CD14-positive monocyte (primary cell): ENCODE measurements around the gene CLTCL1. TPM values are rescaled to one million over a fixed set of nuclear protein-coding genes. Genes with fewer than 3 reads are reported as not detected.
A peak's percentile ranks its signal among the peaks of the same experiment; 100 is the strongest.

Experiments
- DNase-seq, 3 donors: peaks; one replicate each; pipeline ENCODE4 v3.0.0-alpha.2; 2011 to 2022
- H2AFZ ChIP-seq: 2 replicates; pipeline ENCODE4 v1.6.0; 2012; ENCODE audit warnings: mild to moderate bottlenecking, low read depth, low read length, inconsistent platforms; ENCODE audit not compliant: insufficient read depth, poor library complexity, severe bottlenecking
- H3K27ac ChIP-seq, 2 donors: 1 replicate in 1 of 2; 2 replicates in 1 of 2; pipeline ENCODE4 v1.5.1; 2012 to 2013; ENCODE audit warnings: low read length in 2 of 2, control low read depth in 1 of 2, inconsistent platforms in 1 of 2, low read depth in 1 of 2, mild to moderate bottlenecking in 1 of 2
- H3K27me3 ChIP-seq, 2 donors: one replicate each; pipeline versions ENCODE4 v1.6.0 to v1.6.1; 2011 to 2013; ENCODE audit warnings: low read length in 2 of 2; ENCODE audit not compliant: control insufficient read depth in 2 of 2, insufficient read depth in 2 of 2
- H3K36me3 ChIP-seq, 2 donors: replicated peaks in 1 of 2; 1 replicate in 1 of 2; 2 replicates in 1 of 2; pipeline versions ENCODE4 v1.5.1 to v1.6.1; 2012 to 2013; ENCODE audit warnings: low read length in 2 of 2, control low read depth in 1 of 2, inconsistent platforms in 1 of 2, mild to moderate bottlenecking in 1 of 2; ENCODE audit not compliant: insufficient read depth in 2 of 2, control insufficient read depth in 1 of 2
- H3K4me1 ChIP-seq, 2 donors: 1 replicate in 1 of 2; 2 replicates in 1 of 2; pipeline versions ENCODE4 v1.5.1 to v1.6.1; 2012 to 2013; ENCODE audit warnings: low read length in 2 of 2, control low read depth in 1 of 2, inconsistent platforms in 1 of 2, mild to moderate bottlenecking in 1 of 2, moderate library complexity in 1 of 2; ENCODE audit not compliant: insufficient read depth in 2 of 2, control insufficient read depth in 1 of 2
- H3K4me2 ChIP-seq: replicated peaks from 2 replicates; pipeline ENCODE3; 2012; ENCODE audit warnings: low read length, moderate library complexity, mild to moderate bottlenecking; ENCODE audit not compliant: poor library complexity, severe bottlenecking; ENCODE audit errors: extremely low read depth
- H3K4me3 ChIP-seq, 3 experiments: fragments of 200-600 bp in 1 of 3; sonication (generic) in 1 of 3; replicated peaks in 1 of 3; 1 replicate in 2 of 3; 2 replicates in 1 of 3; pipeline ENCODE4 v1.5.1; 2011 to 2013; ENCODE audit warnings: low read length in 3 of 3, mild to moderate bottlenecking in 3 of 3, control low read depth in 2 of 3, low read depth in 2 of 3, inconsistent platforms in 1 of 3, moderate library complexity in 1 of 3
- H3K79me2 ChIP-seq: 2 replicates; pipeline ENCODE4 v1.6.0; 2012; ENCODE audit warnings: mild to moderate bottlenecking, control low read depth, inconsistent platforms, low read length, moderate library complexity; ENCODE audit not compliant: insufficient read depth
- H3K9ac ChIP-seq: 2 replicates; pipeline ENCODE4 v1.6.0; 2017; ENCODE audit warnings: low read length, mild to moderate bottlenecking; ENCODE audit not compliant: insufficient read depth, poor library complexity, severe bottlenecking
- H3K9me3 ChIP-seq, 2 donors: replicated peaks in 1 of 2; 1 replicate in 1 of 2; 2 replicates in 1 of 2; pipeline versions ENCODE4 v1.5.1 to v1.6.1; 2012 to 2013; ENCODE audit warnings: low read length in 2 of 2, control low read depth in 1 of 2; ENCODE audit not compliant: control insufficient read depth in 1 of 2, insufficient read depth in 1 of 2
- H4K20me1 ChIP-seq: 2 replicates; pipeline ENCODE4 v1.6.0; 2012; ENCODE audit warnings: mild to moderate bottlenecking, low read length, control low read depth, moderate library complexity; ENCODE audit not compliant: insufficient read depth
- H3K27ac Mint-ChIP-seq, 7 donors: one replicate each; pipeline ENCODE4 v1.8.0; 2020; ENCODE audit warnings: mild to moderate bottlenecking in 7 of 7, mixed read lengths in 7 of 7, moderate library complexity in 6 of 7, inconsistent platforms in 2 of 7
- H3K27me3 Mint-ChIP-seq, 3 donors: one replicate each; pipeline ENCODE4 v1.8.0; 2021 to 2022; ENCODE audit warnings: low read depth in 3 of 3, mild to moderate bottlenecking in 3 of 3, mixed read lengths in 3 of 3, moderate library complexity in 3 of 3, inconsistent platforms in 1 of 3
- H3K36me3 Mint-ChIP-seq, 2 donors: one replicate each; pipeline ENCODE4 v1.8.0; 2020; ENCODE audit warnings: mixed read lengths in 2 of 2, inconsistent platforms in 1 of 2, mild to moderate bottlenecking in 1 of 2
- H3K4me1 Mint-ChIP-seq: one replicate; pipeline ENCODE4 v1.8.0; 2020; ENCODE audit warnings: mild to moderate bottlenecking, mixed read lengths
- H3K4me3 Mint-ChIP-seq, 2 donors: one replicate each; pipeline ENCODE4 v1.8.0; 2020; ENCODE audit warnings: mild to moderate bottlenecking in 2 of 2, mixed read lengths in 2 of 2, moderate library complexity in 1 of 2
- H3K9me3 Mint-ChIP-seq, 7 donors: one replicate each; pipeline ENCODE4 v1.8.0; 2020 to 2022; ENCODE audit warnings: mixed read lengths in 7 of 7, mild to moderate bottlenecking in 6 of 7, moderate library complexity in 6 of 7, inconsistent platforms in 2 of 7
- CTCF ChIP-seq: fragments of 200-600 bp; IDR thresholded peaks from one replicate; pipeline ENCODE4 v1.8.0; 2022; ENCODE audit warnings: antibody characterized with exemption, mild to moderate bottlenecking
- WGBS: methylation state at CpG from one replicate; pipeline ENCODE4 v1.1.5; 2013; ENCODE audit warnings: missing lambda C conversion rate; ENCODE audit not compliant: insufficient coverage; 5-methylcytosine and 5-hydroxymethylcytosine counted together
- intact Hi-C, 2 donors: fragments of 100-400 bp; cut with micrococcal nuclease; formaldehyde crosslinking; loops; one replicate each; pipeline versions ENCODE4 v1.15.0 to v1.15.1; 2023
- polyA plus RNA-seq, 3 donors: library from polyadenylated mRNA; depleted of rRNA in 1 of 3; unstranded in 2 of 3; stranded (reverse) in 1 of 3; fragments of 300-500 nt in 2 of 3; fragments of >200 nt in 1 of 3; fragmentation: Illumina TruSeq in 2 of 3; gene quantifications; 1 replicate in 2 of 3; 2 replicates in 1 of 3; pipeline ENCODE4 v1.2.3, GENCODE V29; 2012 to 2021

Gene CLTCL1
- polyA plus RNA-seq, 3 donors, result 5.1 to 17.0 (median 6.1) TPM

DNA sequence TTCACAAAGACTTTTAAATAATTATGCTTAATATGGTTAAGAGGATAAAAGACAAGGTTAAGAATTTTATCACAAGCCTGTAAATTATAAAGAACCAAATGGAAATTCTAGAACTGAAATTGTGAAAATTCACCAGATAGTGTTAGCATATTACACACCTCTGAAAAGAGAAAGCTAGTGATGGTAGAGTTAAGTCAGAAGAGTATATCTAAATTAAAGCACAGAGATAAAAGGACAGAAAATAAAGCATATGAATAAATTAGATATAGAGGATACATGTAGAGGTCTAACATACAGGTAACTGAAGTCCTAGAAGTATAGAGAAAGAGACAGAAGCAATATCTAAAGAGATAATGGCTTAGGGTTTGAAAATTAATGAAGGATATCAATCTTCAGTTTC lies 4.2 kb upstream of the CLTCL1 start:
- no peak overlapping the region for H3K4me2 ChIP-seq
- no peaks in the 10 kb centered on the region for H3K36me3 ChIP-seq
- H3K9ac ChIP-seq, result no peak overlapping the region
- no peaks in the 10 kb centered on the region for H3K79me2 ChIP-seq
- Mint-ChIP-seq H3K27ac (no peak overlapping the region), H3K9me3 (peaks cover 0 to 3% (median 0%) of the 10 kb centered on the region in 7 donors), H3K27me3 (peaks cover 4 to 6% (median 4%) of the 10 kb centered on the region in 3 donors), H3K4me3 (no peak overlapping the region), H3K4me1 (peaks cover 19% of the 10 kb centered on the region), H3K36me3 (no peaks in the 10 kb centered on the region)
- H3K4me1 ChIP-seq, result peaks cover 14 to 19% of the 10 kb centered on the region in 2 donors
- intact Hi-C loops, result loop anchor here in 1 of 2 donors (10.0 kb wide), 2 partner anchors 179 to 1409 kb away; partner anchors contain the start of genes CDC45 and UFD1
- no peak overlapping the region for H2AFZ ChIP-seq
- H3K4me3 ChIP-seq, result no peak overlapping the region
- no peak for TF ChIP-seq CTCF
- no peak for DNase-seq
- no peak overlapping the region for H3K27ac ChIP-seq
- peaks cover 2 to 4% of the 10 kb centered on the region in 2 donors for H3K27me3 ChIP-seq
- H3K9me3 ChIP-seq, result no peaks in the 10 kb centered on the region
- no peaks in the 10 kb centered on the region for H4K20me1 ChIP-seq

- H3K27ac Mint-ChIP-seq, result peak overlapping the region in 2 of 7 donors; percentile 81 to 84
- Histone ChIP-seq H3K27me3 (peaks cover 18 to 22% of the 10 kb centered on the region in 2 donors), H3K9me3 (no peaks in the 10 kb centered on the region), H2AFZ (peak overlapping the region; percentile 99), H3K27ac (no peak overlapping the region), H3K9ac (peak overlapping the region; percentile 55), H3K79me2 (no peaks in the 10 kb centered on the region), H3K4me1 (peaks cover 18 to 22% of the 10 kb centered on the region in 2 donors), H4K20me1 (no peaks in the 10 kb centered on the region), H3K4me3 (peak overlapping the region; percentile 82 to 96 (median 96)), H3K36me3 (no peaks in the 10 kb centered on the region), H3K4me2 (peak overlapping the region; percentile 90)
- H3K4me1 Mint-ChIP-seq, result peaks cover 30% of the 10 kb centered on the region
- peaks cover 19 to 31% (median 21%) of the 10 kb centered on the region in 3 donors for H3K27me3 Mint-ChIP-seq
- peak overlapping the region; percentile 86 to 96 for H3K4me3 Mint-ChIP-seq
- no peak for TF ChIP-seq CTCF
- H3K36me3 Mint-ChIP-seq, result peaks cover 0 to 3% of the 10 kb centered on the region in 2 donors
- WGBS, result 35% methylated on average over 19 of the region's 23 CpGs
- H3K9me3 Mint-ChIP-seq, result peaks cover 0 to 5% (median 0%) of the 10 kb centered on the region in 7 donors
- no peak for DNase-seq
- intact Hi-C loops, result loop anchor here (2.0 to 10.0 kb wide), 6 partner anchors 114 to 1412 kb away; partner anchors contain the start of genes DGCR2 (in 2 of the 2), SLC25A1 (in 2 of the 2), CDC45 (in 1 of the 2) and UFD1 (in 1 of the 2)
These were observed 1.1 kb upstream of the CLTCL1 start for GRCh38 chr22:19292458-19293230.
